Brain microvascular endothelial cell (primary cell): ENCODE results near the gene TTC22.

ENCODE experiments used
- DNase-seq: peaks from one replicate; pipeline ENCODE4 v3.0.0-alpha.2; 2020
- H3K27ac ChIP-seq: fragments of 250-450 bp; sonication (Bioruptor Pico); 2 replicates; pipeline ENCODE4 v1.5.1; 2020; ENCODE audit warnings: mild to moderate bottlenecking, moderate library complexity
- H3K27me3 ChIP-seq: fragments of 250-450 bp; sonication (Bioruptor Pico); replicated peaks from 2 replicates; pipeline ENCODE4 v1.5.1; 2020; ENCODE audit warnings: mild to moderate bottlenecking
- H3K36me3 ChIP-seq: fragments of 250-450 bp; sonication (Bioruptor Pico); replicated peaks from 2 replicates; pipeline ENCODE4 v1.5.1; 2020; ENCODE audit warnings: mild to moderate bottlenecking
- H3K4me3 ChIP-seq: 2 replicates; pipeline ENCODE4 v1.5.1; 2011; ENCODE audit warnings: low read depth, mild to moderate bottlenecking, control low read depth, low read length, moderate library complexity
- CTCF ChIP-seq: IDR thresholded peaks from 2 replicates; pipeline ENCODE4 v1.5.1; 2011; ENCODE audit warnings: low read depth, mild to moderate bottlenecking, moderate library complexity, low read length, control low read depth, inconsistent platforms; ENCODE audit errors: missing control alignments
- in situ Hi-C: cut with HindIII; loops from 2 replicates; pipeline ENCODE4 v1.10.0; 2017; ENCODE audit warnings: low sequenced_read_pairs, low pct_ligation_motif_present

The TTC22 gene

DNA sequence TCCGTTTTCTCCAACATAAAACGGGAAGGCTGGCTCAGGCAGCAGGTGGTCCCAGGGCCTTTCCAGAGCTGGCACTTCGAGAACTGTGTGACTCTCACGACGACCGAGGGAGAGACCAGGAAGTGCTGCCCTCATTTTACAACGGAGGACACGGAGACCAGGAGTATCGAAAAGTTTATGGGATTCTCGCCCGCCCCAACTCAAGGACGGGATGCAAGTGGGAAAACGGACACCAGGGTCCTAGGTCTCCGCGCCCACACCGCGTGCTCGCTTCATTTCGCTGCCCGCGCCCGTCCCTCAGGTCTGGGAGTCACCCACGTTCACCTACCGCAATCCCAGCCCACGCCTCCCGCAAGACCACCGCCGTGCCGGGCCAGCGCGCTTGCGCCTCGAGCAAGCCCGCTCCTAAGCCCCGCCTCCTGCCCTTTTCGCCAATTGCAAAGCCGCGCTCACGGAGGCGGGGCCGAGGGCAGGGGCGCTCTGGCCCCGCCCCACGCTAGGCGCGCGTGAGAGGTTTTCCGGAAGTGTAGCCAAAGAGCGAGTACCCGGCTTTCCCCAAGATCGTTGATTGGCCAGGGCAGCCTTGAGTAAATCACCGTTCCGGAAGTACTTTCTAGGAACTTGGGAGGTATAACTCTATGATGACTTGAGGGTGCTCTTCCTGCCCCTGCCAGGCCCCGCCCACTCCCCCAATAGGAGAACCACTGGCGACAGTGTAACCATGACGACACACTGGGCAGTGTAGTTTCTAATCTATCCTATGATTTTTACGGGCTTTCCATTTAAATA, 36.8 kb downstream of the TTC22 start, which contains the start of gene PARS2:
PARS2 (minus strand) TSS at position 391 of the 789 bp plus-strand sequence. CDS start 5,362 bp downstream, outside the sequence.
- DNase-seq = peak; percentile 98
- Histone ChIP-seq H3K27me3 (no peaks in the 10 kb centered on the region), H3K36me3 (no peaks in the 10 kb centered on the region), H3K4me3 (peak within 1 kb of the TSS; percentile 98), H3K27ac (peak within 1 kb of the TSS; percentile 48)
- in situ Hi-C loops = no loop called here
- no peak for TF ChIP-seq CTCF

GRCh38 chr1:54763816-54764132, 37.3 kb downstream of the TTC22 start:
- peak overlapping the region; percentile 48 for H3K27ac ChIP-seq
- no peaks in the 10 kb centered on the region for H3K36me3 ChIP-seq
- no peaks in the 10 kb centered on the region for H3K27me3 ChIP-seq
- TF ChIP-seq CTCF = no peak
- H3K4me3 ChIP-seq = peak overlapping the region; percentile 98
- in situ Hi-C loops = no loop called here
- DNase-seq = peak; percentile 8

- in situ Hi-C loops = no loop called here
- DNase-seq = no peak
- Histone ChIP-seq H3K4me3 (no peak overlapping the region), H3K36me3 (peaks cover 9% of the 10 kb centered on the region), H3K27me3 (no peaks in the 10 kb centered on the region), H3K27ac (no peak overlapping the region)
- TF ChIP-seq CTCF = no peak
These were observed 42.3 kb downstream of the TTC22 start for GRCh38 chr1:54758678-54759348.

DNA sequence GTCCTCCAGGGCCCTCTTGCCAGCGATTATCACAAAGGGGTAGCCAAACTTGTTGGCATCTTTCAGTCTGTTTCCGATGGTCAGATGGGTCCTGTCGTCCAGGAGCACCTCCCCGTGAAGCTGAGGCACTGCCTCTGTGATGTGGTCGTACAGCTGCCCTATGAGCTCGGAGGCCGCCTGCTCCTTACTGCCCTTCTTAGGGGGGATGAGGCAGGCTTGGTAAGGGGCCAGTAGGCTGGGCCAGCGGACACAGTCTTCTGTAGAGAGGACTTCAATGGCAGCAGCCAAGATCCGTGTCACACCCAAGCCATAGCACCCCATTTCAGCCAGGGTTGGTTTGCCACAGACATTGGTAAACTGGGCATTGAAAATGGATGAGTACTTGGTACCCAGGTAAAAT, 43.3 kb downstream of the TTC22 start:
- Histone ChIP-seq H3K27me3 (no peaks in the 10 kb centered on the region), H3K4me3 (no peak overlapping the region), H3K36me3 (peaks cover 9% of the 10 kb centered on the region), H3K27ac (no peak overlapping the region)
- no peak for DNase-seq
- TF ChIP-seq CTCF = no peak
- in situ Hi-C loops = no loop called here

GRCh38 chr1:54754486-54755285, 46.4 kb downstream of the TTC22 start:
- no peak overlapping the region for H3K27ac ChIP-seq
- peaks cover 9% of the 10 kb centered on the region for H3K36me3 ChIP-seq
- in situ Hi-C loops = no loop called here
- H3K27me3 ChIP-seq = no peaks in the 10 kb centered on the region
- no peak overlapping the region for H3K4me3 ChIP-seq
- DNase-seq = no peak
- TF ChIP-seq CTCF = no peak
